ENCODE data around the gene KLF4.

KLF4 gene

DNA sequence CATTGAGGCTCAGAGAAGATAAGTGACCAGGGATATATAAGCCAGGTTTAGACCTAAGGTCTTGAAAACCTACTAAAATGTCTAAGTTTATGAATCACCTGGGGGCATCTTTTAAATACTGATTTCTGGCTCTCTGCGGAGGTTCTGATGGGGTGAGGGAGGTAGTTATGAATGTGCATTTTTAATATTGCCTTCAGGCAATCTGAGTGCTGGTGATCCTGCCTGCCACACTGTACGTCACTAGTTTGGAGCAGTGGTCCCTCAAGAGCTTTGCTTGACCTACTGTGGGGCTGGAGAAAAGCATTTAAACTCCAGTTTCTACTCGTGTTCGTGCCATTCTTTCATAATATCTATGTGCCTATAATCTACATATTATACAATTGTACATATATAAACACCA lies 36.1 kb downstream of the KLF4 start:
- no peak for DNase-seq (ENCODE audit: low read depth, low spot score)

DNA sequence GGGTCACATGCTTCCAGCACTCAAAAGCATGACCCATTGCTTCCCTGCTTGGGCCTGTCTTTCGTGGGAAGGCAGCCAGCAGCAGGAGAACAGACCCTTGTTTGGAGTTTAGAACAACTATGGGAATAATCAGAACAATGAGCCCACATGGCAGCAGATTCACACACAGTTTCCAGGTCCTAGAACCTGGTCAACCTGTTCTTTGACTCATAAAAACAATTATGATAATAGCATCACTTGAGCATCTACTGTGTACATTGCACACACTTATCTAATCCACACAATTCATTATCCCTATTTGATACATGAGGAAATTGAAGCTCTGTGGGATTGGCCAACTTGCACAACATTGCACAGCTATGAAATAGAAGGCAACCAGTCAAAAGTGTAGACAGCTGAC lies 41.7 kb downstream of the KLF4 start:
- DNase-seq (ENCODE audit: low read depth, low spot score), result no peak

DNA sequence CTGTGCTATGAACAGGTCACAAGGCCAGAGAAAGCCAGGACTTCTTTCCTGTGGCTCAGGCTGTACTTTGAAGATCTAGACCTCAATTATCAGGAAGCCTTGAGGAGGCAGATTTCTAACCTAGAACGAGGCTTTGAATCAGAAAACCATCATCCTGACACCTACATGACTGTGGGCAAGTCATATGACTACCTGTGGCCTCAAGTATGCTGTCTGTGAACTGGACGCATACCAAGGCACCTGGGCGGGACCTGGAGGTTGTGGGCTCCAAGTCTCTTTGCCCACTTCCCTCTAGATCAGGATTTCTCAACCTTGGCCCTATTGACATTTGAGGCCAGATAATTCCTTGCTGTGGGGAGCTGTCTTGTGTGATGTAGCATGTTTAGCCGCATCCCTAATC lies 42.5 kb downstream of the KLF4 start:
- no peak for DNase-seq (ENCODE audit: low read depth, low spot score)

DNA sequence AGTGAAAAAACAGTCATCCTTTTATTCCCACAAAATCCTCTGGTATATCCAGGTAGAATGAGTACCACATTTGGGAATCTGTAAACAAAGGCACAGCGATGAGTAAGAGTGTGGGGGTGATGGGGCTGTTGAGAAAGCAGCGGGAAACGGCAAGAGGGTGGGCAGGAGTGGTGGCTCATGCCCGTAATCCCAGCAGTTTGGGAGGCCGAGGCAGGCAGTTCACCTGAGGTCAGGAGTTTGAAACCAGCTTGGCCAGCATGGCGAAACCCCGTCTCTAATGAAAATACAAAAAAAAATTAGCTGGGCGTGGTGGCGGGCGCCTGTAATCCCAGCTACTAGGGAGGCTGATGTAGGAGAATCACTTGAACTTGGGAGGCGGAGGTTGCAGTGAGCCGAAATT lies 43.1 kb downstream of the KLF4 start:
- no peak for DNase-seq (ENCODE audit: low read depth, low spot score)

DNA sequence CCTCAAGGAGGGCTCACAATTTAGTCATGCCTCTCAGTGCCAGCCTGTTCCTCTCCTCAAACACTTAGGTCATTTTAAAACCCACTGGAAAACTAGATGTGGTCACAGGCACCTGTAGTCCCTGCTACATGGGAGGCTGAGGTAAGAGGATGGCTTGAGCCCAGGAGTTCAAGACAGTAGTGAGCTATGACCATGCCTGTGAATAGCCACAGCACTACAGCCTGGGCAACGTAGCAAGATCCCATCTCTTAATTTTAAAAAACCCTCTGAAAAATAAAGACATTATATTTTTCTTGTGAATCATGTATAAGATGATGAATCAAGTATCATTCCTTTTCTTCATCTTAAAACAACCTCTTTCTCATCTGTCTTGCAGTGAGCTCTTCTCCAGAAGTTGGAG lies 45.8 kb downstream of the KLF4 start:
- DNase-seq (ENCODE audit: low read depth, low spot score), result no peak

DNA sequence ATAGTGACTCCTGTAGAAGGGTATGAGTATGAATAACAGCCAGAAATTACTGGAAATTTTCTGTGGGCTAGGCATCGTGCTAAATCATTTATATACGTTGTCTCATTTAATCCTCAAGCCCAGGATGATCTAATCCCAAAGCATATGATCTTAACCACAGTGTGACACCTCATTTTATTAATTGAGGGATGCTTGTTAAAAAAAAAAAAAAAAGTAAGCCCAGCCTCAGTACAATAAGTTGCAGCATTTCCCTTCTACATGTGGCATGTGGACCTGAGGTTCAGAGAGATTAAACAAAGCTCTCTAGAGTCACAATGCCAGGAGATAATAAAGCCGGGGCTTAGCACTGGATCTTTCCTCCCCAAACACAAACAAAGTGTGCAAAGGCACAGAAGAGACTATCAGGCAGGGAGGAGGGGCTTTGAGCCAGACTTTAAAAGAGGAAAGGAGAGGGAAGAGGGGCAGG lies 49.5 kb downstream of the KLF4 start:
- DNase-seq (ENCODE audit: low read depth, low spot score), result no peak

DNA sequence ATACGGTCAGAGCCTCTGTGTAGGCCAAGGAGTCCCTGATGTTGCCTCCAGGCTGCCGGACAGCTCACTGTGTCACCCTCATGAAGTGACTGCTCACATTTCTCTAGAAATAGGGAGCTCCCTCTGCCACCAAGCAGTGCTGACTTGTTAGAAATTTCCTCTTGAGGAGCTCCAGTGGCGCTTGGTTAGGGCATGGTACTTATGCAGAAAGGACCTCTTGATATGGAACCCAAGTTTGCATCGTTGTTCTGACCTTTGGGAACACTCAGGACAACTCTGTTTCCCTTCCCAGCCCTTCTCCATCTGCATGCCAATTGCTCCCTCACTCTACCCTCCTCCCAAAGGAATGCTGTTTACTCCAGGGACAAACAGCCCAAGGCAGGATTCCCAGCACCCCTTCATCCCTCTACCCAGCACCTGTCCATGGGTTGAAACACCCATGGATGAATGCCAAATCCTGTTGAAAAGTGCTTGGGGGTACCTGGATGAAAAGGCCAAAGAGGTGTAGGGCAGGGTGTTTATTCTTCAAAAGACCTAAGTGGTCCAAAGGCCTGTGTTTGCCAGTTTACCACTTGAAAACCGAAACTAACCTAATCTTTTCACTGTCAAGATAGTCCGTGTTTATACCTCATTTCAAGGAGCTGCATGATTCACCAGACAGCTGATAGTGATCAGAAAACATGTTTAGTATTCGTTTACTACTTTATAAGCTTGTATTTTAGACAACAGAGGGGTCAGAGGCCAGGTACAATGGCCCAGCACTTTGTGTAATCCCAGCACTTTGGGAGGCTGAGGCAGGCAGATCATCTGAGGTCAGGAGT lies 51.1 kb downstream of the KLF4 start:
- DNase-seq (ENCODE audit: low read depth, low spot score), result no peak

DNA sequence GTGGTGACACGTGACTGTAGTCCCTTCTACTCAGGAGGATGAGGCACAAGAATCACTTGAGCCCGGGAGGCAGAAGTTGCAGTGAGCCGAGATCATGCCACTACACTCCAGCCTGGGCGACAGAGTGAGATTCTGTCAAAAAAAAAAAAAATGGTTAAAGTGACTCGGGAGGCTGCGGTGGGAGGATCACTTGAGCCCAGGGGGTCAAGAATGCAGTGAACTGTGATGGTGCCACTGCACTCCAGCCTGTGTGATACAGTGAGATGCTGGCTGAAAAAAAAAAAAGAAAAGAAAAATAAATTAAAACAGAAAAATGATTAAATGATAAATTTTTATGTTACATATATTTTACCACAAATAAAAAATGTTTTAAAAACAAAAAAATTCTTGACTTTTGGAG lies 51.9 kb downstream of the KLF4 start:
- DNase-seq (ENCODE audit: low read depth, low spot score), result no peak

DNA sequence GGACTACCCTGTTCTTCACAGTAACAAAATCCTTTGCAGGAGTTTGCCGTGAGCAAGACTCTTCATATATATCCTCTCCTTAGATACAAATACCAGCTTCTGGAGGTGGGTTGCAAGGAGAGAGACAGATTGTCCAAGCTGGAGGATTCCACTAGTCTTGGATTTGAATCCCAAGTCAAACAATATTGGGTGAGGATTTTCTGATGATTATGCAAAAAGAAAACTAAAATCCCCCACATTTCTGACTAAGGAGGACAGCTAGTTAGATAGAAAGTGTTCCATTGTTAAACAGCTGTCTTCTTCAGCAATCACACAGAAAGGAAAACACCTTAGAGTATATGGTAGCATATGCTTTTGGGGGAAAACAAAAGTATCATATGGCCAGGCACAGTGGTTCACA lies 54.2 kb downstream of the KLF4 start:
- no peak for DNase-seq (ENCODE audit: low read depth, low spot score)

Measured in astrocyte of the hippocampus (primary cell).